Coronary artery (tissue), 2 donors: ENCODE data around the gene B3GAT1.
"Not testable (repeated sequence)": the region's sequence is repeated elsewhere in the genome, so short reads cannot be mapped to it uniquely, and the experiment has no call there.

ENCODE experiments used
- DNase-seq: peaks from one replicate; pipeline ENCODE4 v3.0.0-alpha.2; 2017; ENCODE audit warnings: low spot score
- H3K27ac ChIP-seq, 2 donors: fragments of 200-600 bp; sonication (generic); one replicate each; pipeline ENCODE4 v1.5.1; 2016 to 2019
- H3K4me3 ChIP-seq: fragments of 200-600 bp; sonication (generic); 2 replicates; pipeline ENCODE4 v1.5.1; 2016; ENCODE audit warnings: mild to moderate bottlenecking, moderate library complexity
- TF ChIP-seq, protein P1 (sequence below): fragments of 200-600 bp; sonication (generic); IDR thresholded peaks from one replicate; pipeline ENCODE4 v1.5.1; 2019; ENCODE audit warnings: antibody characterized with exemption

Gene B3GAT1, protein sequence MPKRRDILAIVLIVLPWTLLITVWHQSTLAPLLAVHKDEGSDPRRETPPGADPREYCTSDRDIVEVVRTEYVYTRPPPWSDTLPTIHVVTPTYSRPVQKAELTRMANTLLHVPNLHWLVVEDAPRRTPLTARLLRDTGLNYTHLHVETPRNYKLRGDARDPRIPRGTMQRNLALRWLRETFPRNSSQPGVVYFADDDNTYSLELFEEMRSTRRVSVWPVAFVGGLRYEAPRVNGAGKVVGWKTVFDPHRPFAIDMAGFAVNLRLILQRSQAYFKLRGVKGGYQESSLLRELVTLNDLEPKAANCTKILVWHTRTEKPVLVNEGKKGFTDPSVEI

DNA sequence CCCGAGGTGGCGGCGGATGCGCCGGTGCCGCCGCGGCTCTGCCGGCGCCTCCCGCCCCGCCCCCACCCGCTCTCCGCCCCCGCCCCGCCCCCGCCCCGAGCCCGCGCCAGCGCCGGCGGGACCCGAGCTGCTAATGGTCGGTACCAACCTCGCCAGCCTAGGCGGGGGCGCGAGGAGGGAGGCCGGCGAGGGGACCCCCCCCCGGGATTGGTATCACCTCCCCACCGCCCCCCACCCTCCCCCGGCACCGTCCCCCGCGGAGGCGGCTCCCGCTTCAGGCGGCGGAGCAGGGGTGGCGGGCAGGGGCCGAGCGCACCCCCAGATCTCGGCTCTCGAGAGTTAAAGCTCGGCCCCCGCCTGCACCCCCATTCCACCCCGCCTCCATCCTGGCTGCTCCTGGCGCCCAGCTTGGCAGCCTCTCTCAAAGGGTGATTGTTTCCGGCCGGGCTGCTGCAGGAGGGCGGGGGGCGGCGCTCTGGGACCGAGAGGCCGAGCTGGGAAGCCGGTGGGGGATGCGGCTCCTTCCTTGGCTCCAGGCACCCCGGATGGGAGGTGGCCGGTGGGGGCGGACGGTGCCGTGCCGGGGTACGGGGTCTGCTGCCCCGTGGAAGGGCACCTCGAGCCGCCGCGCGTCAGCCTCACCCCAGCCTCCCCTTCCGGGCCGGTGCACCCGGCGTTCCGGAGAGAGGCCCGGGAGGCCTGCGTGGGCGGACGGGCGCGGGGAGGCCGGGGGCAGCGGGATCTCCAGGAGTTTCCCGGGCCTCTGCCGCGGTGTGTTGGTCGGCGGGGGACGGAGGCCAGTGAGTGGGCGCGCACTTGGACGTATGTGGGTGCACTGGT is at the start of gene B3GAT1:
Gene B3GAT1 (minus strand): TSS at position 40 of the 840 bp plus-strand sequence. CDS start 24,583 bp downstream, outside the sequence.
- no peak for DNase-seq
- Histone ChIP-seq H3K27ac (no peak within 1 kb of the TSS), H3K4me3 (peak within 1 kb of the TSS; percentile 70)
- TF ChIP-seq, protein P1, sequence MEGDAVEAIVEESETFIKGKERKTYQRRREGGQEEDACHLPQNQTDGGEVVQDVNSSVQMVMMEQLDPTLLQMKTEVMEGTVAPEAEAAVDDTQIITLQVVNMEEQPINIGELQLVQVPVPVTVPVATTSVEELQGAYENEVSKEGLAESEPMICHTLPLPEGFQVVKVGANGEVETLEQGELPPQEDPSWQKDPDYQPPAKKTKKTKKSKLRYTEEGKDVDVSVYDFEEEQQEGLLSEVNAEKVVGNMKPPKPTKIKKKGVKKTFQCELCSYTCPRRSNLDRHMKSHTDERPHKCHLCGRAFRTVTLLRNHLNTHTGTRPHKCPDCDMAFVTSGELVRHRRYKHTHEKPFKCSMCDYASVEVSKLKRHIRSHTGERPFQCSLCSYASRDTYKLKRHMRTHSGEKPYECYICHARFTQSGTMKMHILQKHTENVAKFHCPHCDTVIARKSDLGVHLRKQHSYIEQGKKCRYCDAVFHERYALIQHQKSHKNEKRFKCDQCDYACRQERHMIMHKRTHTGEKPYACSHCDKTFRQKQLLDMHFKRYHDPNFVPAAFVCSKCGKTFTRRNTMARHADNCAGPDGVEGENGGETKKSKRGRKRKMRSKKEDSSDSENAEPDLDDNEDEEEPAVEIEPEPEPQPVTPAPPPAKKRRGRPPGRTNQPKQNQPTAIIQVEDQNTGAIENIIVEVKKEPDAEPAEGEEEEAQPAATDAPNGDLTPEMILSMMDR, result no peak

DNA sequence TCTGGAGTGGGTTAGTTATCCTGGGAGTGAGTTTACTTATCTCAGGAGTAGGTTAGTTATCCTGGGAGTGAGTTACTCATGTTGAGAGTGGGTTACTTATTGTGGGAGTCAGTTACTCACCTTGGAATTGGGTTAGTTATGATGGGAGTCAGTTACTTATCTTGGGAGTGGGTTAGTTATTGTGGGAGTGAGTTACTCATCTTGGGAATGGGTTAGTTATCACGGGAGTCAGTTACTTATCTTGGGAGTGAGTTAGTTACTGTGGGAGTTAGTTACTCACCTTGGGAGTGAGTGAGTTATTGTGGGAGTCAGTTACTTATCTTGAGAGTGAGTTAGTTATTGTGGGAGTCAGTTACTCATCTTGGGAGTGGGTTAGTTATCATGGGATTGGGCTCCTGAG is 49.6 kb upstream of the B3GAT1 start:
- no peak overlapping the region for H3K27ac ChIP-seq
- DNase-seq, result no peak
- TF ChIP-seq, protein P1, result no peak
- H3K4me3 ChIP-seq, result no peak overlapping the region

DNA sequence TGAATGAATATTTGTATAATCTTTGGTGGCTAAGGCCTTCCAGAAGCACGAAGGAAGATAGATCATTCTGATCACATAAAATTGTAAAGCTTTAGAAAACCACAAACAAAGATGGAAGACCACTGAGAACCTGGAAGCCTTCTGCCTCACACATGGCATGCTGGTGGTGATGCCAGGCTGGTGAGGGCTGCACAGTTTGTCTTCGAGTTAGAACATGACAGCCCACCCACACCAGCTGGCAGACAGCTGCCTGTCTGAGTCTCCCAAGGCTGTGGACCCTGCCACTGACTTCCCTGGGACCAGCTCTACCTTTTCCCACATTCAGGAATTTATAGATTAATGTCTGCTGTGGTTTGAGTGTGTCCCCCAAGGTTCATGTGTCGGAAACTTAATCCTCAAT is 48.8 kb upstream of the B3GAT1 start:
- no peak for DNase-seq
- TF ChIP-seq, protein P1, result no peak
- no peak overlapping the region for H3K4me3 ChIP-seq
- no peak overlapping the region for H3K27ac ChIP-seq

DNA sequence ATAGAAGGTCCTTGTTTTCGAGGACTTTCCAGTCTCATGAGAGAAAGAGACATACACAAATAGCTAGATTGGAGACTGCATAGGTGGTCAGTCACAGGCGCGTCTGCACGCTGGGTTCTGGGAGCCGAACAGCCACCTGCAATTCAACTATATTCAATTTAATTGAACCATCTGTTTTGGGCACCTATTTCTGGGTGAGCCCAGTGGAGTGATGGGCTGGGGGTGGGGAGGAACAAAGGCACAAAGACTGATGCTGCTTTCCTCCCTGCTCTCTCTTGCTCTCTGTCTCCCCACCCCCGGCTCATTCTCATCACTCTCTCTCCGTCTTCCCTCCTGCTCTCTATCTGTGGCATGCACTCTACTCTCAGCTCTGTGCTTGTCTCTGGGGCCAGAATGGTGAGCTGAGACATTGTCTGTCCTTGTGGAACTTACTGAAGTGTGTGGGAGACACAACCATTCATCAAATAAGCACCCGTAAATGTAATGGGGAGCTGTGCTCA is 48.1 kb upstream of the B3GAT1 start:
- DNase-seq, result no peak
- Histone ChIP-seq H3K4me3 (no peak overlapping the region), H3K27ac (no peak overlapping the region)
- TF ChIP-seq, protein P1, result no peak

DNA sequence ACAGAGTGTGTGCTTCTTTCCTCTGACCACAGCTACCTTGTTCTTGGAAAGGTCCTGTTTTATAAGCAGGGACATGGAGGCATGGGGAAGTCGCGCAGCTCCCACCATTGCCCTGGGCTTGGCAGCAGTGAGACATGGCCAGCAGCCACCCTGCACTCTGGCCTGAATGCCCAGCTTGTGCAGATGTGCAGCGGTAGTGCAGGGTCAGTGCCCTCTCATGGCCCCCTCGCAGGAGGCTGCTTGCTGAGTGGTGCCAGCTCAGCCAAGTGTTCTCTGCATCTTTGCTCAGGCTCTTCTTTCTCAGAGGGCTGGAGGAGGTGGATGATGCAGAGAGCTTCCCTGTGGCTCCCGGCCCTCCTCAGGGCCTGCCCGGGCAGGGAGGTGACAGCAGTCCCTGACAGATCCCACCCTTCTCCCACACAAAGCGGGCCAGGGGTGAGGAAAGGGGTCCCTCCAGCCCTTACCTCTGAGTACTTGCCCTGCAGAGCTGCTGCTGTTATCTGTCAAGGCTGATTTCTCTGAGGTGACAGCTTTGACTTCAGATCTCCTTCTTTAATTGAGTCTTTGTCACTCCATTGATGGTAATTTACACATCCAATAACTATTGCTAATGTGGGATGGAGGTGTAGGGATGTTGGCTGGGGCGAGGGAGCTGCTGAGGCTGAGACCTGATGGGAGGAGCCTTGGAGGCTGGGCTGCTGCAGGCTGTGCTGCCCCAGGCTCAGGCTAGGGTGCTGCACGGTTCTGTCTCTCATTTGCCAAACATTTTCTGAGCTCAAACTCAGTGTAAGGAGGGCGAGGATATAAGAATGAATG is 47.4 kb upstream of the B3GAT1 start:
- TF ChIP-seq, protein P1, result no peak
- Histone ChIP-seq H3K4me3 (no peak overlapping the region), H3K27ac (no peak overlapping the region)
- DNase-seq, result no peak

DNA sequence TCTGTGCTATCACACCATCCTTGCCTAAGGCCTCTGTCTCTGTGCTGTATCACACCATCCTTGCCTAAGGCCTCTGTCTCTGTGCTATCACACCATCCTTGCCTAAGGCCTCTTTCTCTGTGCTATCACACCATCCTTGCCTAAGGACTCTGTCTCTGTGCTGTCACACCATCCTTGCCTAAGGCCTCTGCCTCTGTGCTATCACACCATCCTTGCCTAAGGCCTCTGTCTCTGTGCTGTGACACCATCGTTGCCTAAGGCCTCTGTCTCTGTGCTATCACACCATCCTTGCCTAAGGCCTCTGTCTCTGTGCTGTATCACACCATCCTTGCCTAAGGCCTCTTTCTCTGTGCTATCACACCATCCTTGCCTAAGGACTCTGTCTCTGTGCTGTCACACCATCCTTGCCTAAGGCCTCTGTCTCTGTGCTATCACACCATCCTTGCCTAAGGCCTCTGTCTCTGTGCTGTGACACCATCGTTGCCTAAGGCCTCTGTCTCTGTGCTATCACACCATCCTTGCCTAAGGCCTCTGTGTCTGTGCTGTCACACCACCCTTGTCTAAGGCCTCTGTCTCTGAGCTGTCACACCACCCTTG is 45.5 kb upstream of the B3GAT1 start:
- DNase-seq, H3K27ac ChIP-seq, H3K4me3 ChIP-seq: not testable (repeated sequence)
